Endodermal cell (in vitro differentiated cells): Measurements from ENCODE around the gene ESYT3. TPM values are rescaled to one million over a fixed set of nuclear protein-coding genes. Genes with fewer than 3 reads are reported as not detected.

ENCODE experiments used
- total RNA-seq, 2 donors: library from RNA; stranded (reverse); fragmentation: NEBNext Ultra II Directional in 1 of 2; extraction: Animal tissue kit (Norgen Biotek cat#: 25700) in 1 of 2; gene quantifications; 2 replicates in 1 of 2; 3 replicates in 1 of 2; pipeline ENCODE4 v1.2.1, GENCODE V29; 2021

The ESYT3 gene
- total RNA-seq, 2 donors from 2014 or later: 7.7 to 10.2 TPM

Other genes with a start within 250 kb of the ESYT3 start
- gene ARMC8, start 247.3 kb upstream of the ESYT3 start, total RNA-seq: 10 to 100 TPM; 58.6 to 60.4 TPM
- 1 to 10 TPM in 1 of 2 donors, under 1 TPM in 1; 0.40 to 1.3 TPM for gene NME9, start 104.8 kb upstream of the ESYT3 start, total RNA-seq
- gene MRAS, start 86.0 kb upstream of the ESYT3 start, total RNA-seq: 10 to 100 TPM; 12.8 to 16.1 TPM
- 100 to 1,000 TPM; 113 to 131 TPM for gene CEP70, start 159.6 kb downstream of the ESYT3 start, total RNA-seq
- 10 to 100 TPM; 12.2 to 17.8 TPM for gene FAIM, start 174.2 kb downstream of the ESYT3 start, total RNA-seq